HepG2 (cell line): ENCODE measurements around the gene RIPOR1. TPM values are rescaled to one million over a fixed set of nuclear protein-coding genes. Genes with fewer than 3 reads are reported as not detected.

Source experiments
- FOXK2 ChIP-seq: fragments of 450-650 bp; IDR thresholded peaks from 2 replicates; pipeline ENCODE4 v1.6.1; 2016
- HNF4A ChIP-seq: sonication (generic); formaldehyde crosslinking; IDR thresholded peaks from 2 replicates; pipeline ENCODE4 v1.4.0; 2020; ENCODE audit warnings: missing genetic modification reagents
- JDP2 ChIP-seq: sonication (generic); formaldehyde crosslinking; IDR thresholded peaks from 2 replicates; pipeline ENCODE4 v1.8.1; 2022; ENCODE audit warnings: missing genetic modification reagents, borderline replicate concordance
- PPARG ChIP-seq: conservative IDR thresholded peaks from 2 replicates; pipeline ENCODE4 v1.6.1; 2016; ENCODE audit warnings: missing biosample characterization, missing genetic modification reagents
- SIN3A ChIP-seq: IDR thresholded peaks from 2 replicates; pipeline ENCODE4 v1.6.1; 2011; ENCODE audit warnings: low read depth, mild to moderate bottlenecking, control low read depth, low read length, borderline replicate concordance
- SP140L ChIP-seq: sonication (generic); formaldehyde crosslinking; IDR thresholded peaks from 2 replicates; pipeline ENCODE4 v1.4.0; 2020; ENCODE audit warnings: missing genetic modification reagents, borderline replicate concordance
- TEAD2 ChIP-seq: sonication (generic); formaldehyde crosslinking; IDR thresholded peaks from 2 replicates; pipeline ENCODE4 v1.9.0; 2021; ENCODE audit warnings: missing genetic modification reagents
- ZNF136 ChIP-seq: sonication (generic); formaldehyde crosslinking; IDR thresholded peaks from 2 replicates; pipeline ENCODE4 v1.8.1; 2022; ENCODE audit warnings: low read depth, mild to moderate bottlenecking, moderate library complexity, missing genetic modification reagents
- ZNF383 ChIP-seq: sonication (generic); formaldehyde crosslinking; IDR thresholded peaks from 2 replicates; pipeline ENCODE4 v1.4.0; 2020; ENCODE audit warnings: missing genetic modification reagents, mild to moderate bottlenecking, borderline replicate concordance
- ZNF564 ChIP-seq: sonication (generic); formaldehyde crosslinking; IDR thresholded peaks from 2 replicates; pipeline ENCODE4 v1.8.1; 2023; ENCODE audit warnings: mild to moderate bottlenecking, missing genetic modification reagents
- polyA plus RNA-seq, 8 experiments: library from polyadenylated mRNA; depleted of rRNA in 3 of 8; stranded (reverse) in 7 of 8; unstranded in 1 of 8; fragments of >200 nt; fragmentation: Illumina TruSeq in 4 of 8; extraction: Trizol in 4 of 8; gene quantifications; 2 replicates each; pipeline versions ENCODE4 v1.2.1 to v1.2.3, GENCODE V29; 2011 to 2016; ENCODE audit warnings: low read depth in 4 of 8, missing spikeins in 1 of 8, mixed read lengths in 1 of 8; ENCODE audit not compliant: insufficient read depth in 1 of 8
- total RNA-seq, 5 experiments: library from RNA; depleted of rRNA; stranded (reverse); fragments of >200 nt; fragmentation: Illumina TruSeq; extraction: Trizol; gene quantifications; 2 replicates each; pipeline ENCODE4 v1.2.3, GENCODE V29; 2016; ENCODE audit warnings: low read depth in 1 of 5
- TF ChIP-seq, protein P1 (sequence below): IDR thresholded peaks from 2 replicates; pipeline ENCODE4 v1.6.1; 2016; ENCODE audit warnings: low read depth, missing genetic modification reagents, missing compliant biosample characterization
- TF ChIP-seq, protein P2 (sequence below): sonication (generic); formaldehyde crosslinking; IDR thresholded peaks from 2 replicates; pipeline ENCODE4 v1.8.0; 2023; ENCODE audit warnings: mild to moderate bottlenecking, missing genetic modification reagents
- TF ChIP-seq, protein P3 (sequence below): sonication (generic); formaldehyde crosslinking; IDR thresholded peaks from 2 replicates; pipeline ENCODE4 v1.4.0; 2020; ENCODE audit warnings: mild to moderate bottlenecking, missing genetic modification reagents, borderline replicate concordance
- TF ChIP-seq, protein P4 (sequence below): IDR thresholded peaks from 2 replicates; pipeline ENCODE4 v1.6.1; 2016; ENCODE audit warnings: low read depth, control low read depth
- TF ChIP-seq, protein P5 (sequence below): sonication (generic); formaldehyde crosslinking; IDR thresholded peaks from 2 replicates; pipeline ENCODE4 v1.4.0; 2020; ENCODE audit warnings: missing genetic modification reagents

Gene RIPOR1
- total and polyA plus RNA-seq, 2 of the 13 experiments (the other 11 are each of a cell fraction or from before 2014, with no cell fraction given), result 4.6 to 8.1 TPM

DNA sequence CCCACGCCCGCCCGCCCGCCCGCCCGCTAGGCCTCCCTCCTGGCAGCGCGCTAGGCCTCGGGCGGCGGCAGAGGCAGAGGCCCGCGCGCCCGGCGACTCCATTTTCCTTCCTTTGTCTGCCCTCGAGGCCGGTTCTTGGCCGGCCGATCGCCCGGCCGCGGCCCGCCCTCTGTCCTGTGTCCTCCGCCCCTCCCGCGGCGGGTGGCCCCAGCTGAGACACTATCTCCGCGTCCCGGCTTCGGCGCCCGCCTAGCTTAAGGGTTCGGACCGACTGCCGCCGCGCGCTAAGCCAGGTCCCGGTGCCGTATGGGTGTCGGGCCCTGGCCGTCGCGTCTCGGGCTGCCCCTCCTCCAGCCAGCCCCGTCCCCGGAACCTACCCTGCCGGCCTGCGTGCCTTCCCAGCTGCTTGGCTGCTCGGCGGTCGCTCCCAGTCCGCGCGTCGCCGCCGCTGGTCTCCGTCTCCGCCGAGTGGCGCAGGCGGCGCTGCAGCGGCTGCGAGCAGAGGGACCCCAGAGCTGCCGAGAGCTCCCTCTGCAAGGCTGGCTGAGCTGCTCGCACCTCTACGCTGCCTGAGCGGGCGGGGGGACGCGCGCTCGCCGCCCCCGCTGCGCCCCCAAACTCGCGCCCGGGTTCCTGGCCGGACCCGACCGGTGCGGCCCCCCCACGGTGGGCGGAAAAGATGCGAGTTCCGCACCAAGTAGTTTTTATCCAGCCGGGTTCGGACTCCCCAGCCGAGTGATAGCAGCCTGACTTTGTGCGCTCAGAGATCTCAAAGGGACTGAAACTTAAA is 34.5 kb downstream of the RIPOR1 start (continued):
- TF ChIP-seq, protein P1, sequence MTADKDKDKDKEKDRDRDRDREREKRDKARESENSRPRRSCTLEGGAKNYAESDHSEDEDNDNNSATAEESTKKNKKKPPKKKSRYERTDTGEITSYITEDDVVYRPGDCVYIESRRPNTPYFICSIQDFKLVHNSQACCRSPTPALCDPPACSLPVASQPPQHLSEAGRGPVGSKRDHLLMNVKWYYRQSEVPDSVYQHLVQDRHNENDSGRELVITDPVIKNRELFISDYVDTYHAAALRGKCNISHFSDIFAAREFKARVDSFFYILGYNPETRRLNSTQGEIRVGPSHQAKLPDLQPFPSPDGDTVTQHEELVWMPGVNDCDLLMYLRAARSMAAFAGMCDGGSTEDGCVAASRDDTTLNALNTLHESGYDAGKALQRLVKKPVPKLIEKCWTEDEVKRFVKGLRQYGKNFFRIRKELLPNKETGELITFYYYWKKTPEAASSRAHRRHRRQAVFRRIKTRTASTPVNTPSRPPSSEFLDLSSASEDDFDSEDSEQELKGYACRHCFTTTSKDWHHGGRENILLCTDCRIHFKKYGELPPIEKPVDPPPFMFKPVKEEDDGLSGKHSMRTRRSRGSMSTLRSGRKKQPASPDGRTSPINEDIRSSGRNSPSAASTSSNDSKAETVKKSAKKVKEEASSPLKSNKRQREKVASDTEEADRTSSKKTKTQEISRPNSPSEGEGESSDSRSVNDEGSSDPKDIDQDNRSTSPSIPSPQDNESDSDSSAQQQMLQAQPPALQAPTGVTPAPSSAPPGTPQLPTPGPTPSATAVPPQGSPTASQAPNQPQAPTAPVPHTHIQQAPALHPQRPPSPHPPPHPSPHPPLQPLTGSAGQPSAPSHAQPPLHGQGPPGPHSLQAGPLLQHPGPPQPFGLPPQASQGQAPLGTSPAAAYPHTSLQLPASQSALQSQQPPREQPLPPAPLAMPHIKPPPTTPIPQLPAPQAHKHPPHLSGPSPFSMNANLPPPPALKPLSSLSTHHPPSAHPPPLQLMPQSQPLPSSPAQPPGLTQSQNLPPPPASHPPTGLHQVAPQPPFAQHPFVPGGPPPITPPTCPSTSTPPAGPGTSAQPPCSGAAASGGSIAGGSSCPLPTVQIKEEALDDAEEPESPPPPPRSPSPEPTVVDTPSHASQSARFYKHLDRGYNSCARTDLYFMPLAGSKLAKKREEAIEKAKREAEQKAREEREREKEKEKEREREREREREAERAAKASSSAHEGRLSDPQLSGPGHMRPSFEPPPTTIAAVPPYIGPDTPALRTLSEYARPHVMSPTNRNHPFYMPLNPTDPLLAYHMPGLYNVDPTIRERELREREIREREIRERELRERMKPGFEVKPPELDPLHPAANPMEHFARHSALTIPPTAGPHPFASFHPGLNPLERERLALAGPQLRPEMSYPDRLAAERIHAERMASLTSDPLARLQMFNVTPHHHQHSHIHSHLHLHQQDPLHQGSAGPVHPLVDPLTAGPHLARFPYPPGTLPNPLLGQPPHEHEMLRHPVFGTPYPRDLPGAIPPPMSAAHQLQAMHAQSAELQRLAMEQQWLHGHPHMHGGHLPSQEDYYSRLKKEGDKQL (CRISPR knock-in tag), result no peak
- TF ChIP-seq ZNF564 (CRISPR knock-in tag) (peak; percentile 63; the same call in 1 of the 2 replicates), SP140L (CRISPR knock-in tag) (no peak), SIN3A (peak; percentile 52; the same call in 1 of the 2 replicates), PPARG (CRISPR knock-in tag) (no peak), FOXK2 (no peak), HNF4A (no peak), ZNF136 (CRISPR knock-in tag) (no peak), TEAD2 (no peak), JDP2 (CRISPR knock-in tag) (no peak), ZNF383 (CRISPR knock-in tag) (no peak)
- TF ChIP-seq, protein P2, sequence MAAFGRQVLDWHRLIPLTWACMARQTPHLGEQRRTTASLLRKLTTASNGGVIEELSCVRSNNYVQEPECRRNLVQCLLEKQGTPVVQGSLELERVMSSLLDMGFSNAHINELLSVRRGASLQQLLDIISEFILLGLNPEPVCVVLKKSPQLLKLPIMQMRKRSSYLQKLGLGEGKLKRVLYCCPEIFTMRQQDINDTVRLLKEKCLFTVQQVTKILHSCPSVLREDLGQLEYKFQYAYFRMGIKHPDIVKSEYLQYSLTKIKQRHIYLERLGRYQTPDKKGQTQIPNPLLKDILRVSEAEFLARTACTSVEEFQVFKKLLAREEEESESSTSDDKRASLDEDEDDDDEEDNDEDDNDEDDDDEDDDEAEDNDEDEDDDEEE (CRISPR knock-in tag), result peak; percentile 91
- TF ChIP-seq, protein P3, sequence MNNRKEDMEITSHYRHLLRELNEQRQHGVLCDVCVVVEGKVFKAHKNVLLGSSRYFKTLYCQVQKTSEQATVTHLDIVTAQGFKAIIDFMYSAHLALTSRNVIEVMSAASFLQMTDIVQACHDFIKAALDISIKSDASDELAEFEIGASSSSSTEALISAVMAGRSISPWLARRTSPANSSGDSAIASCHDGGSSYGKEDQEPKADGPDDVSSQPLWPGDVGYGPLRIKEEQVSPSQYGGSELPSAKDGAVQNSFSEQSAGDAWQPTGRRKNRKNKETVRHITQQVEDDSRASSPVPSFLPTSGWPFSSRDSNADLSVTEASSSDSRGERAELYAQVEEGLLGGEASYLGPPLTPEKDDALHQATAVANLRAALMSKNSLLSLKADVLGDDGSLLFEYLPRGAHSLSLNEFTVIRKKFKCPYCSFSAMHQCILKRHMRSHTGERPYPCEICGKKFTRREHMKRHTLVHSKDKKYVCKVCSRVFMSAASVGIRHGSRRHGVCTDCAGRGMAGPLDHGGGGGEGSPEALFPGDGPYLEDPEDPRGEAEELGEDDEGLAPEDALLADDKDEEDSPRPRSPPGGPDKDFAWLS, result no peak; the same call in 1 of the 2 replicates
- TF ChIP-seq, protein P4, sequence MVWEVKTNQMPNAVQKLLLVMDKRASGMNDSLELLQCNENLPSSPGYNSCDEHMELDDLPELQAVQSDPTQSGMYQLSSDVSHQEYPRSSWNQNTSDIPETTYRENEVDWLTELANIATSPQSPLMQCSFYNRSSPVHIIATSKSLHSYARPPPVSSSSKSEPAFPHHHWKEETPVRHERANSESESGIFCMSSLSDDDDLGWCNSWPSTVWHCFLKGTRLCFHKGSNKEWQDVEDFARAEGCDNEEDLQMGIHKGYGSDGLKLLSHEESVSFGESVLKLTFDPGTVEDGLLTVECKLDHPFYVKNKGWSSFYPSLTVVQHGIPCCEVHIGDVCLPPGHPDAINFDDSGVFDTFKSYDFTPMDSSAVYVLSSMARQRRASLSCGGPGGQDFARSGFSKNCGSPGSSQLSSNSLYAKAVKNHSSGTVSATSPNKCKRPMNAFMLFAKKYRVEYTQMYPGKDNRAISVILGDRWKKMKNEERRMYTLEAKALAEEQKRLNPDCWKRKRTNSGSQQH (CRISPR knock-in tag), result 0 out of 2 replicates have a peak, but pooled peaks have one; percentile 31
- TF ChIP-seq, protein P5, sequence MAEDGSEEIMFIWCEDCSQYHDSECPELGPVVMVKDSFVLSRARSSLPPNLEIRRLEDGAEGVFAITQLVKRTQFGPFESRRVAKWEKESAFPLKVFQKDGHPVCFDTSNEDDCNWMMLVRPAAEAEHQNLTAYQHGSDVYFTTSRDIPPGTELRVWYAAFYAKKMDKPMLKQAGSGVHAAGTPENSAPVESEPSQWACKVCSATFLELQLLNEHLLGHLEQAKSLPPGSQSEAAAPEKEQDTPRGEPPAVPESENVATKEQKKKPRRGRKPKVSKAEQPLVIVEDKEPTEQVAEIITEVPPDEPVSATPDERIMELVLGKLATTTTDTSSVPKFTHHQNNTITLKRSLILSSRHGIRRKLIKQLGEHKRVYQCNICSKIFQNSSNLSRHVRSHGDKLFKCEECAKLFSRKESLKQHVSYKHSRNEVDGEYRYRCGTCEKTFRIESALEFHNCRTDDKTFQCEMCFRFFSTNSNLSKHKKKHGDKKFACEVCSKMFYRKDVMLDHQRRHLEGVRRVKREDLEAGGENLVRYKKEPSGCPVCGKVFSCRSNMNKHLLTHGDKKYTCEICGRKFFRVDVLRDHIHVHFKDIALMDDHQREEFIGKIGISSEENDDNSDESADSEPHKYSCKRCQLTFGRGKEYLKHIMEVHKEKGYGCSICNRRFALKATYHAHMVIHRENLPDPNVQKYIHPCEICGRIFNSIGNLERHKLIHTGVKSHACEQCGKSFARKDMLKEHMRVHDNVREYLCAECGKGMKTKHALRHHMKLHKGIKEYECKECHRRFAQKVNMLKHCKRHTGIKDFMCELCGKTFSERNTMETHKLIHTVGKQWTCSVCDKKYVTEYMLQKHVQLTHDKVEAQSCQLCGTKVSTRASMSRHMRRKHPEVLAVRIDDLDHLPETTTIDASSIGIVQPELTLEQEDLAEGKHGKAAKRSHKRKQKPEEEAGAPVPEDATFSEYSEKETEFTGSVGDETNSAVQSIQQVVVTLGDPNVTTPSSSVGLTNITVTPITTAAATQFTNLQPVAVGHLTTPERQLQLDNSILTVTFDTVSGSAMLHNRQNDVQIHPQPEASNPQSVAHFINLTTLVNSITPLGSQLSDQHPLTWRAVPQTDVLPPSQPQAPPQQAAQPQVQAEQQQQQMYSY (CRISPR knock-in tag), result no peak
